GM19452 (cell line): ENCODE measurements around the gene IER2.
"Not testable (repeated sequence)": the region's sequence is repeated elsewhere in the genome, so short reads cannot be mapped to it uniquely, and the experiment has no call there.

Experiments used
- ATAC-seq: cut with Tn5 transposase; IDR thresholded peaks from one replicate; pipeline ENCODE4 v1.9.1; 2021; ENCODE audit not compliant: unreplicated experiment

IER2 gene

DNA sequence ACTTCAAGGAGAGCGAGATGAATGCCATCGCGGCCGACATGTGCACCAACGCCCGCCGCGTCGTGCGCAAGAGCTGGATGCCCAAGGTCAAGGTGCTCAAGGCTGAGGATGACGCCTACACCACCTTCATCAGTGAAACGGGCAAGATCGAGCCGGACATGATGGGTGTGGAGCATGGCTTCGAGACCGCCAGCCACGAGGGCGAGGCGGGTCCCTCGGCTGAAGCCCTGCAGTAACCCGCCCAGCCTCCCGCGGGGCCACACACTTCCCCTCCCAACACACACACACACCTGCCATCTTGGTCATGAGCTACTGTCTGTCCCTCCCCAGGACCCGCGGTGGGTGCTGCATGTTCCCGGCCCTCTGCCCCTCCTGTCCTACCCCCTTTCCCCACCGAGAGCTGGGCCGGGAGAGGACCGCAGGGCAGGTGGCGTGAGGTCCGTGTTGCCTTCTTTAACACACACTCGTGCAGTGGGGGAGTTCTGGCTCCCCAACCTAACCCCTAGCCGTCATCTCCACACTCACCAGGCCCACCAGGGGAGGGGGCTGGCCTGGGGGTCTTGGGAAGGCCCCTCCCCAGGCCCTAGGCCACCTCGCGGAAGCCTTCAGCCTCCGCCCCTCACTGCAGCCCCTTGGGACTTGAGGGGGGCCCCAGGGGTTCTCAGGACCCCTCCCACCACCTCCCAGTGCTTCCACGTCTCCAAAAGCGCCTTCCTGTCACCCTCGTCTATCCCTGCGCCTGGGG is 11.9 kb upstream of the IER2 start:
- ATAC-seq = no peak

DNA sequence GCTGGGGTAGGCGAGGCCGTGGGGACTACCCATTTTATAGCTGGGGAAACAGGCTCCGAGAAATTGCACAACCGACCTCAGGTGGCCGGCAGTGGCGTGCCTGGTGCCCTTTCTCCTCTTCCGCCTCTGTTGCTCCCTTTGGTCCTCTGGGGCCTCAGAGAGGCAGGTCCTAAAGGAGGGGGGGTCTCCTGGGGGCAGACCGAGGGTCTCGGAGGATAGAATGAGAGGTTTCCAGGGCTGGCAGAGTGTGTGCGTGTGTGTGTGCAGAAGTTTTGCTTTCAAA is 11.4 kb upstream of the IER2 start:
- no peak for ATAC-seq

GRCh38 chr19:13139633-13140311 is 10.4 kb upstream of the IER2 start:
- no peak for ATAC-seq

DNA sequence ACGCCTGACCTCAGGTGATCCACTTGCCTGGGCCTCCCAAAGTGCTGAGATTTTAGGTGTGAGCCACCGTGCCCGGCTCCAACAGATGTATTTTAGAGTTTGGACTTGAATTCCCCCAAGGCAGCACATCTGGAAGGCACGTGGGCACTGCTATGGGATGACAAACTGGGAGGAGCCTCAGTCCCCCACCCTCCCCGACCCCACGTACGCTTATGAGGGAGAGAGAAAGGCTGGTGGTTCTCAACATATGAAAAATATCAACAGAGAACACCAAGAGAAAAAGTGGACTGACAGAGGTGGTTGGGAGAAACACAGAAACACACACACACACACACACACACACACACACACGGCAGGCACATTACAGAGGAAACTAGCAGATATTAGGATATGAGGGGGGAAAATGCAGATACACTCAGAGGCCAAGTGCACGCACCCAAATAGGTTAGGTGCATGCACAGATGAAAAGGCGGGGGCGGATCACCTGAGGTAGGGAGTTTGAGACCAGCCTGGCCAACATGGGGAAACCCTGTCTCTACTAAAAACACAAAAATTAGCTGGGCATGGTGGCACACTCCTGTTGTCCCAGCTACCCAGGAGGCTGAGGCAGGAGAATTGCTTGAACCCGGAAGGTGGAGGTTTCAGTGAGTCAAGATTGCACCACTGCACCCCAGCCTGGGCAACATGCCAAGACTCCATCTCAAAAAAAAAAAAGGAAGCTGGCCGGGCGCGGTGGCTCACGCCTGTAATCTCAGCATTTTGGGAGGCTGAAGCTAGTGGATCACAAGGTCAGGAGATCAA is 3.2 kb upstream of the IER2 start:
- no peak for ATAC-seq

- not testable (repeated sequence) for ATAC-seq
These were observed 1.0 kb upstream of the IER2 start for GRCh38 chr19:13149173-13149627.

GRCh38 chr19:13149628-13150186 is 504 bp upstream of the IER2 start:
- peak; percentile 4 for ATAC-seq

DNA sequence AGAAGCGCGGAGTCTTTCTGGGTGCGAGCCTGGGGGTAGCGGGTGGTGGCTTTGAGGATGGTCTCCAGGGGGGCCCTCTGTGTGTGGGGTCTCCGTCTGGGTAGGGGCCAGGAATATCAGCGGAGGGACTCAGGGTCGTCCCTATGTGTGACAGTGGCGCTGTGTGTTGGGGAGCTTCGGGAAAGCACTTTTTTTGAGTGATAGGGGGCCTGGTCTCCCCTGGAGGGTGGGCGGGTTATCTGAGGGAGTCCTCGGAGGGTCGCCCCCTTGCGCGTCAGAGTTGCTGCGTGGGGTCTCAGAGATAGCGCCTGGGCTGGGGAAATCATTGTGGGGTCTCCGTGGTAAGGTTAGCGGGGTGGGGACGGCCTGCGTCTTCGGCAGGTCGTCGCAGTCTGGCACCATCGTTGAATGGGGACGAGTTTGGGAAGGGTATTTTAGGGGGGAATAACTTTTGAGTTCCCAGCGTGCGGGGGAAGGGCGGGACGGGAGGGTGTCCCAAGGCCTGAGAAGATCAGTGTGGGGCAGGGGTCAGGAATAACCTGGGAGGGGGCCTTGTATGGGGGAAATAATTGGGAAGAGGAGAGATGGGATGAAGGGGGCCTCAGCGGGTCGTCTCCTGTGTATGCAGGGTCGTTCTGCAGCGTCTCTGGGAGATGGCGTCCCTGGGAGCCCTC is 857 bp downstream of the IER2 start:
- ATAC-seq = no peak

GRCh38 chr19:13151605-13152355 is 1.6 kb downstream of the IER2 start:
- ATAC-seq = peak; percentile 34

DNA sequence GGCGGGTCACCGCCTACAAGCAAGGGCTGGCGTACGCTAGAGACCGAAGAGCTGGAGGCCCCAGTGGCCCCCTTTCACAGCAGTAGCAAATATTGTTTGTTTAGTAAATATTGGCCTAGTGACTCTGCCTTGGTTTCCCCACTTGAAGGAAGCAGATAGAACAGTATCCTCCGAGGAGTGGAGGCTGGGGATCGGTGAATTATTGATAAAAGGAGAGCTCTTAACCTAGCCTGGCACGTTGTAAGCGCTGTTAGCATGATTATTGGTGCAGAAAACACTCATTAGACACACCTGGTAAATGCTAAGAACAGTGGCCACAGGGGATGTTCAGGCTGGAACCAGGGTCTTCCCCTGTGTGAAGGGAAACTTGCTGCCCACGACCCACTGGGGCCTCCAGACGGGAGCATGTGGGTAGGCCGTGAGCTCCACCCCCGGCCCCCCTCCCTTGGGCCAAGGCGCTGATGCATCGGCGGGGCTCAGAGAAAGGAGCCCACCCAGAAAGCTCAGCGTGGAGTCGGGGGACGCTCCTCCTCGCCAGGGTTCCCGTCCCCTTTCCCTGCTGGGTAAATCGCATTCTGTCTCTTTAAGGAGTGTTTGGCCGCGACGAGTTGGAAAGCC is 2.3 kb downstream of the IER2 start:
- peak; percentile 3 for ATAC-seq

DNA sequence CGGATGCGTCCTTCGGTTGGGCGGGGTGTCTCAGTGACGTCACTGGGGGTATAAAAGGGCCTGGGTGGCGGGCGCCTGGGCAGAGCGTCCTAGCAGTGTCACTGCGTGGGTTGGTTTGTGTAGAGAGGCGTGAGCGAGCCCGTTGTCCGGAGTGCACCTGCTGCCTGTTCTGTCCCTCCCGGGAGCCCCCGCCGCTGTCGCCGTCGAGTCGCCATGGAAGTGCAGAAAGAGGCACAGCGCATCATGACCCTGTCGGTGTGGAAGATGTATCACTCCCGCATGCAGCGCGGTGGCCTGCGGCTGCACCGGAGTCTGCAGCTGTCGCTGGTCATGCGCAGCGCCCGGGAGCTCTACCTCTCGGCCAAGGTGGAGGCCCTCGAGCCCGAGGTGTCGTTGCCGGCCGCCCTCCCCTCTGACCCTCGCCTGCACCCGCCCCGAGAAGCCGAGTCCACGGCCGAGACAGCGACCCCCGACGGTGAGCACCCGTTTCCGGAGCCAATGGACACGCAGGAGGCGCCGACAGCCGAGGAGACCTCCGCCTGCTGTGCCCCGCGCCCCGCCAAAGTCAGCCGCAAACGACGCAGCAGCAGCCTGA is 2.9 kb downstream of the IER2 start:
- ATAC-seq = peak; percentile 27

- no peak for ATAC-seq
These were observed 3.5 kb downstream of the IER2 start for GRCh38 chr19:13153569-13154240.

GRCh38 chr19:13154241-13154778 is 4.1 kb downstream of the IER2 start:
- no peak for ATAC-seq

DNA sequence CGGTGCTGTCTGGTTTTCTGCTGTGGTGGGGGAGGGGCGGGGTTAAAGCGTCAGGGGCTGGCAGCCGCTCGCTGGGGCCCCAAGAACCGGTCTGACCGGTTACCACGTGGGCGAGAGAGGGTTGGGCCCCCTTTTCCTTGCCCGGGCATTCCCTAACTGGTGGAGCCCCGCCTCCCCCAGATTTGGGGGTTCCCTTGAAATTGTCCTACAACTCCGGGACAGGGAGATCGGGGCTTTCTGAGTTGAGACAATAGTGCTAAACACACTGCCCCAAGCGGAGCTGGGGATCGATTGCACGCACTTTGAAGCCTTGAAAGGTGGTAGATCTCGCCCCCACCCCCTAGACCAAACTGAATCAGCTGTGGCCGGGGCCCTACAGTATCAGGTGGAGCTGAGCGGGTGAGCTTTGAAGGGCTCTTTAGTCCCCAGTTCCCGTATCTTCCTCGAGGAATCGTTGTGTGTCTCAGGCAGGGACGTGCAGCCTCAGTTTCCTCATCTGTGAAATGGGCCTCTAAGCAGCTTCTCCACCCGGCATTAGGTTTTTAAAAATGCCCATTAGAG is 4.8 kb downstream of the IER2 start:
- ATAC-seq = no peak

- ATAC-seq = no peak
These were observed 5.5 kb downstream of the IER2 start for GRCh38 chr19:13155472-13156359.

DNA sequence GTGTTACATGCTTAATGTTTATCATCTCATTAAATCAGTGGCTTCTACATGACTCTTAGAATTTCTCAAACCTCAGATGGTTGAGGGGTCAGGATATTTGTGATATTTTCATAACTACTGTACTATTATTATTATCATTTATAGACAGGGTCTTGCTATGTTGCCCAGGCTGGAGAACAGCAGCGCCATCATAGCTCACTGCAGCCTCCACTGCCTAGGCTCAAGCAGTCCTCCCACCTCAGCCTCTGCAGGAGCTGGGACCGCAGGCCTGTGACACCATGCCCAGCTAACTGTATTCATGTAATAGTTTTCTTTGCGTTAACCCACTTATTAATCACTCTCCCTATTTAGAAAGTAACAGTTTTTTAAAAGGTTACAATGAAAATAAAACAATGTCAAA is 9.5 kb downstream of the IER2 start:
- no peak for ATAC-seq

- no peak for ATAC-seq
These were observed 10.3 kb downstream of the IER2 start for GRCh38 chr19:13160557-13160956.
